Lung microvascular endothelial cell (primary cell): ENCODE measurements around the gene RLN3. TPM values are rescaled to one million over a fixed set of nuclear protein-coding genes. Genes with fewer than 3 reads are reported as not detected.
"Not testable (repeated sequence)": the region's sequence is repeated elsewhere in the genome, so short reads cannot be mapped to it uniquely, and the experiment has no call there.

Source experiments
- DNase-seq, 2 donors: peaks; one replicate each; pipeline versions ENCODE4 v3.0.0 to v3.0.0-alpha.2; 2010; ENCODE audit warnings: low read depth in 2 of 2
- total RNA-seq: library from RNA; depleted of rRNA; stranded (reverse); fragments of >200 nt; gene quantifications from 2 replicates; pipeline ENCODE4 v1.2.1, GENCODE V29; 2014

RLN3 gene
- total RNA-seq, 1 donor from 2014 or later: not detected

- peak; percentile 42 to 74 for DNase-seq
Measured at GRCh38 chr19:13995017-13995728, 32.8 kb upstream of the RLN3 start.

- DNase-seq: no peak
Measured at GRCh38 chr19:13995878-13996765, 31.8 kb upstream of the RLN3 start.

- DNase-seq: no peak
Measured at GRCh38 chr19:13996928-13997630, 30.9 kb upstream of the RLN3 start.

- no peak for DNase-seq
Measured at GRCh38 chr19:13997631-13997962, 30.4 kb upstream of the RLN3 start.

- DNase-seq: no peak
Measured at GRCh38 chr19:13998426-13998825, 29.5 kb upstream of the RLN3 start.

- no peak for DNase-seq
Measured at GRCh38 chr19:13999085-13999484, 28.9 kb upstream of the RLN3 start.

GRCh38 chr19:14000691-14001375 lies 27.1 kb upstream of the RLN3 start:
- no peak for DNase-seq

GRCh38 chr19:14002571-14003250 lies 25.2 kb upstream of the RLN3 start:
- no peak for DNase-seq

- DNase-seq: peak; percentile 52 to 69
Measured at GRCh38 chr19:14003251-14004055, 24.5 kb upstream of the RLN3 start.

- peak; percentile 44 to 78 for DNase-seq
Measured at GRCh38 chr19:14004619-14005348, 23.2 kb upstream of the RLN3 start.

- peak; percentile 92 to 96 for DNase-seq
Measured at GRCh38 chr19:14005349-14006084, 22.4 kb upstream of the RLN3 start.

- DNase-seq: peak; percentile 100
Measured at GRCh38 chr19:14006085-14006765, 21.7 kb upstream of the RLN3 start, which contains the start of gene RFX1. RFX1 (minus strand) TSS chr19:14006320; CDS start chr19:13993843, 12,477 bp downstream.

GRCh38 chr19:14006766-14007562 lies 21.0 kb upstream of the RLN3 start:
- no peak for DNase-seq

GRCh38 chr19:14012378-14012915 lies 15.5 kb upstream of the RLN3 start:
- DNase-seq: no peak

- DNase-seq: no peak
Measured at GRCh38 chr19:14015524-14016035, 12.4 kb upstream of the RLN3 start.

GRCh38 chr19:14019100-14019499 lies 8.8 kb upstream of the RLN3 start:
- no peak for DNase-seq

- DNase-seq: not testable (repeated sequence)
Measured at GRCh38 chr19:14019739-14020138, 8.2 kb upstream of the RLN3 start.
